ENCODE results near the gene RASSF10.

RASSF10 gene

DNA sequence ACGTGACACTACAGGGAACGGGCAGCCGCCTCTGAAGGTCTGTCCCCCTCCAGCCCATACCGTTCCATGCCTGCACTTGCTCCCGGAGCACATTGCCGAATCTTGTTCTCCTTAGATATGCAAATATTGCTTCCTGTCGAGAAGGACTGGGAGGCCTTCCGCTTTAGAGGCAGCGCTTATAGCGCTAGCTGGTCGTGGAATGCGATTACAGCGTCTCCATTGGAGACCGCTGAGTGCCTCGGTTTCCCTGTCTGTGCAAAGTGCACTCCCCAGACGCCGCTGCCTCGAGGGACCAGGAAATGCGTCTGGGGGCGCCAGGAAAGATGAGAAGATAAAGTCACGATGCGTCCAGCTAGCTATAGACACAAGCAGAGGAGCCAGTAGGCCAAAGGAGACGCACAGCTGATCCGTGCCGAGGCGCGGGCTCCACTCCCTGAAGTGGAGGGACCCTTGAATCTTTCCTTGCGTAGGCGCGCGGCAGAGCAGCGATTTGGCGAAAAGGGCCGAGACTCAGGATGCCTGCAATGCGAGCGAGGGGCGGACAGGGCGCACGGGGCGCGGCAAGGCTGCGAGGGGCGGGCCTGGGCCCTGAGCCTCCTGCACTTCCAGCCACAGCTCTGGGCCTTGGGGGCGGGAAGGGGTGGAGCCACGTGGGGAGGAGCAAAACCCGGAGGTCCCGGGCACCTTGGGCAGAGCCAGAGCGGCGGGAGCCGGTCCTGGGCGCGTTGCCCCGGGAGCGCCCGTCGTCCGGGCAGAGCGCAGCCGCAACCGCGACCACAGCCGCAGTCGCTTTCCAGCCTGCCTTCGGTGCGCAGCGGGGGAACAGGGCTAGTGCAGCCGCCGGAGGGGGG is at the start of gene RASSF10:
TSS of gene RASSF10 (plus strand) at position 692 of the 851 bp plus-strand sequence. CDS start 261 bp downstream, outside the sequence.
- no peak for TF ChIP-seq ZFX (IDR thresholded peaks at IDR 0.05)
- TF ChIP-seq, protein P1, sequence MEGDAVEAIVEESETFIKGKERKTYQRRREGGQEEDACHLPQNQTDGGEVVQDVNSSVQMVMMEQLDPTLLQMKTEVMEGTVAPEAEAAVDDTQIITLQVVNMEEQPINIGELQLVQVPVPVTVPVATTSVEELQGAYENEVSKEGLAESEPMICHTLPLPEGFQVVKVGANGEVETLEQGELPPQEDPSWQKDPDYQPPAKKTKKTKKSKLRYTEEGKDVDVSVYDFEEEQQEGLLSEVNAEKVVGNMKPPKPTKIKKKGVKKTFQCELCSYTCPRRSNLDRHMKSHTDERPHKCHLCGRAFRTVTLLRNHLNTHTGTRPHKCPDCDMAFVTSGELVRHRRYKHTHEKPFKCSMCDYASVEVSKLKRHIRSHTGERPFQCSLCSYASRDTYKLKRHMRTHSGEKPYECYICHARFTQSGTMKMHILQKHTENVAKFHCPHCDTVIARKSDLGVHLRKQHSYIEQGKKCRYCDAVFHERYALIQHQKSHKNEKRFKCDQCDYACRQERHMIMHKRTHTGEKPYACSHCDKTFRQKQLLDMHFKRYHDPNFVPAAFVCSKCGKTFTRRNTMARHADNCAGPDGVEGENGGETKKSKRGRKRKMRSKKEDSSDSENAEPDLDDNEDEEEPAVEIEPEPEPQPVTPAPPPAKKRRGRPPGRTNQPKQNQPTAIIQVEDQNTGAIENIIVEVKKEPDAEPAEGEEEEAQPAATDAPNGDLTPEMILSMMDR (conservative IDR thresholded peaks at IDR 0.05), result no peak
- no peak within 1 kb of the TSS for H3K27ac ChIP-seq

DNA sequence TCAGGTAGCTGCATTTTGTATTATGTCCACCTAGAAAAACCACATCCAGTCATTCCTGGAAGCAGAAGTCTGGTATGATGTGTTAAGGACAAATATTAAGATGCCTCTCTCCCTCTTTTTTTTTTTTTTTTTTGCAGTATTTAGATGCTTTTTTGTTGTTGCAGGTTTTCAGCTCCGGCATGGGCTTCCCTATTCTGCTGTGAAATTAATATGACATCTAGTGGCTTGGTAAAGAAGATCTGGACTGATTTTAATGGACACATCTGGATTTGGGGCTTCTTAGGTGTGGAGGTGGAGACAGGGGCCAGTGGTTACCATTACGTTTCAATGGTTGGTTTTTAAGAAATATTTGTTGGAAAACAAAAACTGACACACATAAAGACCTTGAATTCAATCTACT is 47.5 kb upstream of the RASSF10 start:
- TF ChIP-seq, protein P1 (conservative IDR thresholded peaks at IDR 0.05), result peak; percentile 13; the same call in 1 of the 2 replicates
- TF ChIP-seq ZFX (IDR thresholded peaks at IDR 0.05), result no peak
- H3K27ac ChIP-seq, result no peak overlapping the region

DNA sequence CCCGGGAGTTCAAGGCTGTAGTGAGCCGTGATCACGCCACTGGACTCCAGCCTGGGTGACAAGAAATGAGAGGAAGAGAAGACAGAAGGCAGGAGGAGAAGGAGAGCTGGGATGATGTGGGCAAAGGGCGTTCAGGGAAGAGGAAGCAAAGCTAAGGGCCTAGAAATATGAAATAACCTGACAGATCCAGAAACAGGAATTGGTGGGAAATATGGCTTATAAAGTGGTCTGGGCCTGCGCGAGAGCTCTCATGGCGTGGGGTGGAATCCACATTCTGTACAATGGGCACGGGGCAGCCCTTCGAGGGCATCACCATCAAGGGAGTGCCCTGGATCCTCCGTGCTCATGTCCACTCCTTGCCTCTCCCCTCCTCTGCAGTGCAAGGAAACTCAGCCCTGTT is 46.8 kb upstream of the RASSF10 start:
- TF ChIP-seq, protein P1 (conservative IDR thresholded peaks at IDR 0.05), result no peak
- no peak for TF ChIP-seq ZFX (IDR thresholded peaks at IDR 0.05)

DNA sequence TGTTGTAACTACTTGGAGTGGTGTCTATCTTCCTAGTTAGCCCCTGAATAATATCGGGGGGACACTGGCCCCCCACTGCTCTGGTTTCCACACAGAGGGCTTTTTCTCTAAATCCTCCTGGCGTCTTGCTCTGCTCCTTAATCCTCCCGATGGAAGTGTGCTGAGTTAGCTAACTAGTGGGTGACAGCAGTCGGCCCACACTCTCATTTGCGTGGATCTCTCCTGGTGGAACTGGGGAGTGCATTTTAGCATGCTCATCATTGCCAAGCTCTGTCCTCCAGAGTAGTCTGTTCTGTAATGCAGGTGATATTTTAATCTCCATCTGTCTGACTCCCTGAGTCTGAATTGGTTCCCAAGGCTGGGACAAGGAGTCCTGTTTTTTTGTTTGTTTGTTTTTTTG is 46.1 kb upstream of the RASSF10 start:
- H3K27ac ChIP-seq, result no peak overlapping the region
- TF ChIP-seq, protein P1 (conservative IDR thresholded peaks at IDR 0.05), result no peak
- no peak for TF ChIP-seq ZFX (IDR thresholded peaks at IDR 0.05)

More for the DNA sequence above, 46.8 kb upstream of the RASSF10 start:
- H3K27ac ChIP-seq, result no peak overlapping the region

DNA sequence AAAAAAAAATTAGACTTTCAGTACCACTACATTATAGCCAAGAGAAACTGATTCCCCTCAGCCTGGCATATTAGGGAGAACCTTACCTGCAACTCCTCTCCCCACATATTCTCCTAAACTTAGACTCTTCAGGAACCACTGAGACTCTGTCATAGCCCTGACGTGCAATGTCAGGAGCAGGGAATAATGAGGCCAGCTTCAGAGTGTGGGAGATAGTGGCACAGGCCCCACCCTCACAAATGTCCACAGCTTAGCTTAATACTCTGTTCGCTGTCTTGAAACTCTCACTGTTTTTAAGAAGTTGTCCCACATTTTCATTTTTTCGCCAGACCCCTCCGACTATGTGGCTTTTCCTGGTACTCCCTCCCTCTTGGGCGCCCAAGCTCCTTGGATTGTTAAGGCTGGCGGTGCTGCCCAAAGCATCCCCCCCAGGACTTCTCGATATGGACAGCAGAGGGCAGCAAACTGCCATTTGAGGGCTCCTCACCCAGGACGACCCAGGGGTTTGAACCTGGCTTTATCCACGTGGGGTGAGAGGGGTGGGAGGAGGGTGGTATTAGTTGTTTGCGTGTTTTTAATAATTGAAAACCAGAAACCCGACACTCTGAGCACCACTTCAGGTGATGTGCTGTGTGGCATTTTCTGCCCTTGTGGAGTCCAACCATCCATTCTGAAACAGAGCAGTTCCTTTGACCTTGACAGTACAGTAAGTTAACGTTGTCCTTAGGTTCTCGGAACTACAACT is 45.2 kb upstream of the RASSF10 start:
- TF ChIP-seq, protein P1 (conservative IDR thresholded peaks at IDR 0.05), result peak; percentile 95
- no peak for TF ChIP-seq ZFX (IDR thresholded peaks at IDR 0.05)
- H3K27ac ChIP-seq, result no peak overlapping the region

DNA sequence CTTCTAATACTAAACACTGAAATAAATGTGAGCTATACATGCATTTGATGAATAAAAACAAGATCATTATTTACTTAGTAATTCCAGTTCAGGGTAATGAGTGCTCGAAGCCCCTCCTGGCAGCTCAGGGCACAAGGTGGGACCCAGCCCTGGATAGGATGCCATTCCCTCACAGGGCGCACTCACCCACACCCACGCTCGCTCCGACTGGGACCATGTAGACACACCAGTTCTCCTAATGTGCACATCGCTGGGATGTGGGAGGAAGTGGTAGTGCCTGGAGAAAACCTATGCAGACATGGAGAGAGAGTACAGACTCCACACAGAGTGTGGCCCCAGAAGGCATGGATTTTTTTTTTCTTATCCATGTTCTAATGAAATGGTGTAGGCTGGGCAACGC is 44.5 kb upstream of the RASSF10 start:
- H3K27ac ChIP-seq, result no peak overlapping the region
- no peak for TF ChIP-seq ZFX (IDR thresholded peaks at IDR 0.05)
- TF ChIP-seq, protein P1 (conservative IDR thresholded peaks at IDR 0.05), result no peak

DNA sequence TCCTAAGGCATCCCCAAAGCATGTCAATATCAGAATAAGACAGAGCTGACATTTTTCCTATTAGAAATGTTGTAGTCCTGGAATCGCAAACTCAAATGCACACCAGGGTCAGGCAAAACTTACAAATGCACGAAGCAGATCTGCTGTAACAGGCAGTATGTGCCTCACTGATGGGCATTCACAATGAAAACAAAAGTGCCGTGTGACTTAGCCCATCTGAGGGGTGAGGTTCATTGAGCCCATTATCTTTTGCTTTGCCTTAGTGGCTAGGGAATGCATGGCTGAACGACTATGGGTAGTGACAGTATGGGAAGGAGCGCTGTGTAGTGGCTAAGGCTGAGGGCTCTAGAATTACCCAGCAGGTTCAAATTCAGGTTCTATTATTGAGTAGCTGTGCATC is 43.1 kb upstream of the RASSF10 start:
- TF ChIP-seq, protein P1 (conservative IDR thresholded peaks at IDR 0.05), result no peak
- no peak for TF ChIP-seq ZFX (IDR thresholded peaks at IDR 0.05)
- H3K27ac ChIP-seq, result no peak overlapping the region
